HuH-7 (cell line): ENCODE measurements around the gene FRMPD2.
"Not testable (repeated sequence)": the region's sequence is repeated elsewhere in the genome, so short reads cannot be mapped to it uniquely, and the experiment has no call there.

ENCODE experiments used
- DNase-seq: peaks from one replicate; pipeline ENCODE4 v3.0.0; 2011; ENCODE audit warnings: low spot score

Gene FRMPD2

GRCh38 chr10:48287417-48288391 is 13.2 kb upstream of the FRMPD2 start:
- DNase-seq, result no peak

- no peak for DNase-seq
Observed at GRCh38 chr10:48286356-48286755, 11.9 kb upstream of the FRMPD2 start.

- DNase-seq, result no peak
Observed at GRCh38 chr10:48285710-48286109, 11.2 kb upstream of the FRMPD2 start.

- DNase-seq, result no peak
Observed at GRCh38 chr10:48284811-48285210, 10.3 kb upstream of the FRMPD2 start.

- no peak for DNase-seq
Observed at GRCh38 chr10:48284002-48284546, 9.6 kb upstream of the FRMPD2 start.

- DNase-seq, result no peak
Observed at GRCh38 chr10:48282829-48283228, 8.3 kb upstream of the FRMPD2 start.

- not testable (repeated sequence) for DNase-seq
Observed at GRCh38 chr10:48281697-48282096, 7.2 kb upstream of the FRMPD2 start.

GRCh38 chr10:48279081-48279751 is 4.7 kb upstream of the FRMPD2 start:
- no peak for DNase-seq

- DNase-seq, result no peak
Observed at GRCh38 chr10:48277093-48277492, 2.6 kb upstream of the FRMPD2 start.

GRCh38 chr10:48273741-48274140 is 755 bp downstream of the FRMPD2 start:
- DNase-seq, result no peak

GRCh38 chr10:48272682-48273081 is 1.8 kb downstream of the FRMPD2 start:
- no peak for DNase-seq

GRCh38 chr10:48271047-48271730 is 3.3 kb downstream of the FRMPD2 start:
- no peak for DNase-seq

GRCh38 chr10:48266528-48266927 is 8.0 kb downstream of the FRMPD2 start:
- DNase-seq, result no peak

- no peak for DNase-seq
Observed at GRCh38 chr10:48258105-48258504, 16.4 kb downstream of the FRMPD2 start.

GRCh38 chr10:48257407-48257961 is 17.0 kb downstream of the FRMPD2 start:
- DNase-seq, result no peak

GRCh38 chr10:48255722-48256121 is 18.8 kb downstream of the FRMPD2 start:
- no peak for DNase-seq

- no peak for DNase-seq
Observed at GRCh38 chr10:48254750-48255512, 19.6 kb downstream of the FRMPD2 start.

- DNase-seq, result no peak
Observed at GRCh38 chr10:48253970-48254657, 20.4 kb downstream of the FRMPD2 start.

GRCh38 chr10:48252354-48252650 is 22.2 kb downstream of the FRMPD2 start:
- DNase-seq, result no peak

- DNase-seq, result no peak
Observed at GRCh38 chr10:48251525-48252353, 22.8 kb downstream of the FRMPD2 start.
